GM12872 (cell line): ENCODE measurements around the gene OR51D1.

Source experiments
- TF ChIP-seq, protein P1 (sequence below): IDR thresholded peaks from 3 replicates; pipeline ENCODE4 v1.5.1; 2011; ENCODE audit warnings: low read depth, mild to moderate bottlenecking, low read length, moderate library complexity; ENCODE audit not compliant: insufficient read depth

Gene OR51D1

DNA sequence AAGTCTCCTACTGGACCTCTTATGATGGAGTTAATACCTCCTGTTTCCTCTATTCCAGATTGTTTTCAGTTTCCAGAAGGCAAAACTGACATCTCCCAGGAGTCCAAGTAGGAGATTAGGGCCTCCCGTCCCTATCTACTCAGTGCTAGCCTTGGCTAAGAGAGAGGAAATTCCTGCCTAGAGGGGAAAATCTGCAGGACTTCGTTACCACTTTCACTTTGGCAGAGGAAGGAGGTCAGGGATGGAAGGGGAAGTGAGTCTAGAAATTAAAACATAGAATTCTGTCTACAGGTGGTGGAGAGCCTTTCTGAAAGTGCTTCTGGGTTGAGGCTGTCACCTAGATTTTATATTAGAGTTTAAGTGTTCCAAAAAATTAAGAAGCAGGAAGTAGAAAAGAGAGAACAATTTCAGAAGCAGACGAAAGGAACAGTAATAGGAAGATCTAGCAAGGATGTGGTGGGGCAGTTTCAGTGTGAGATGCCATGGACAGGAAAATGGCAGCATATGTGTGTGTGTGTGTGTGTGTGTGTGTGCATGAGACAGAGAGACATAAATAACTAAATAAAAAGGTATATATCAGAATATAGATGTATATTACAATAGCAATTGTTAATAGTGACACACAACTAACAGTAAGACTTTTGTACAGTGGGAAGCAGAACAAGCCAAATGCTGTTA is 26.9 kb upstream of the OR51D1 start:
- TF ChIP-seq, protein P1, sequence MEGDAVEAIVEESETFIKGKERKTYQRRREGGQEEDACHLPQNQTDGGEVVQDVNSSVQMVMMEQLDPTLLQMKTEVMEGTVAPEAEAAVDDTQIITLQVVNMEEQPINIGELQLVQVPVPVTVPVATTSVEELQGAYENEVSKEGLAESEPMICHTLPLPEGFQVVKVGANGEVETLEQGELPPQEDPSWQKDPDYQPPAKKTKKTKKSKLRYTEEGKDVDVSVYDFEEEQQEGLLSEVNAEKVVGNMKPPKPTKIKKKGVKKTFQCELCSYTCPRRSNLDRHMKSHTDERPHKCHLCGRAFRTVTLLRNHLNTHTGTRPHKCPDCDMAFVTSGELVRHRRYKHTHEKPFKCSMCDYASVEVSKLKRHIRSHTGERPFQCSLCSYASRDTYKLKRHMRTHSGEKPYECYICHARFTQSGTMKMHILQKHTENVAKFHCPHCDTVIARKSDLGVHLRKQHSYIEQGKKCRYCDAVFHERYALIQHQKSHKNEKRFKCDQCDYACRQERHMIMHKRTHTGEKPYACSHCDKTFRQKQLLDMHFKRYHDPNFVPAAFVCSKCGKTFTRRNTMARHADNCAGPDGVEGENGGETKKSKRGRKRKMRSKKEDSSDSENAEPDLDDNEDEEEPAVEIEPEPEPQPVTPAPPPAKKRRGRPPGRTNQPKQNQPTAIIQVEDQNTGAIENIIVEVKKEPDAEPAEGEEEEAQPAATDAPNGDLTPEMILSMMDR, result no peak

DNA sequence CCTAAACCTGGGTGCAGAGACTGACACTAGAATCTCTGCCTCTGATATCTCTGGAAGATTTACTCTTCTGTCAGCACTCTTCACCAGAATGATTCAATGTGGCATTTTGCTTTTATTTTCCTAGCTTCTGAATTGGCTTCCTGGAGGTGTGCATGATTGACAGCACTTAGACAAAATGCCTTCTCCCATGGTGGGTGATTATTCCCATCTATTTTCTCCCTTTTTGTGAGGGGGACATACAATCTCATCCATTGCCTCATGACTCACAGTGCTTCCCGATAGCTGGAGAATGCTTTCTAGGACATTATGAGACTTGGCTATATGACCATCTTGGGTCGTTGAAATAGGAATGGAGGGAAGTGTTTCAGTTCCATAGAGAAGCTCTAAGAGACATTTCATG is 25.3 kb upstream of the OR51D1 start:
- TF ChIP-seq, protein P1, result no peak

DNA sequence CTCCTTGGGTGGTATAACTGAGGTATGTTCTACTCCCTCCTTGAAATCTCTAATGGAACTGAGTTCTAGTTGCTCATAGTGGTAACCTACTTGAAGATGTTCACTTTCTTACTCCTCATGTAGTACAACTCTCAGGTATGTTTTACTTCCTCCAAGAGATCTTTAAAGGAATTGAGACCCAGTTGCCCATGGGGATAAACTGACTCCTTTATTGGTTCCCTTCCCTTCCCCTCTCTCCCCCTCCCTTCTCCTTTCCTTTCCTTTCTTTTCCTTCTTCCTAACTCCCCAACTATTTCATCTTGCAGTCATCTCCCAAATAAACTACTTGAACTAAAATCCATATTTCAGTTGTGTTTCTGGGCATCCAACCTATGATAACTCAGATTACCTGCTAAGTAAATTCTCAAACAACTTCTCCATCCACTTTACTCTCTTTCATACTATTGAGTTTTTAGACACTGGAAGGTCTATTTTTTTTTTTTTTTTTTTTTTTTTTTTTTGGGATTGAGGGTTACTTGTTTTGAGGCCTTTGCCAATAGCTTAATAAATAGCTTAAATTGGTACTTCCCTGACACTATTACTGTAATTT is 21.3 kb upstream of the OR51D1 start:
- TF ChIP-seq, protein P1, result no peak

DNA sequence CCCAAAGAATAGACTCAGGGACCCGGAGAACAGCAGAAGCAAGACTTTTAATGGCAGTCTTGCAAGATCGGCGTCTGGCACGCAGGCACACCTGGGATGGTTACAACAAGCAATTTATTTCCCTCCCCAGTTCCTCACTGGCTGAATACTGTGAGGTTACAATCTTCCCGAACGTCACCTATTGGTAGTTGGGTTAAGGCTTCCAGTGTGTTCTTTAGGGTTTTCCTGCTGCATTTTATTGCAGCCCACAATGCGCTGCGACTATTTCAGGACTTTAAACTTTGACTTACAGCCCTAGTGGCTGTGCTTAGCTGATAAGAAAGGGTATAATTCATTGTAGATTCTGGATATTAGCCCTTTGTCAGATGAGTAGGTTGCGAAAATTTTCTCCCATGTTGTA is 17.8 kb upstream of the OR51D1 start:
- TF ChIP-seq, protein P1, result no peak

DNA sequence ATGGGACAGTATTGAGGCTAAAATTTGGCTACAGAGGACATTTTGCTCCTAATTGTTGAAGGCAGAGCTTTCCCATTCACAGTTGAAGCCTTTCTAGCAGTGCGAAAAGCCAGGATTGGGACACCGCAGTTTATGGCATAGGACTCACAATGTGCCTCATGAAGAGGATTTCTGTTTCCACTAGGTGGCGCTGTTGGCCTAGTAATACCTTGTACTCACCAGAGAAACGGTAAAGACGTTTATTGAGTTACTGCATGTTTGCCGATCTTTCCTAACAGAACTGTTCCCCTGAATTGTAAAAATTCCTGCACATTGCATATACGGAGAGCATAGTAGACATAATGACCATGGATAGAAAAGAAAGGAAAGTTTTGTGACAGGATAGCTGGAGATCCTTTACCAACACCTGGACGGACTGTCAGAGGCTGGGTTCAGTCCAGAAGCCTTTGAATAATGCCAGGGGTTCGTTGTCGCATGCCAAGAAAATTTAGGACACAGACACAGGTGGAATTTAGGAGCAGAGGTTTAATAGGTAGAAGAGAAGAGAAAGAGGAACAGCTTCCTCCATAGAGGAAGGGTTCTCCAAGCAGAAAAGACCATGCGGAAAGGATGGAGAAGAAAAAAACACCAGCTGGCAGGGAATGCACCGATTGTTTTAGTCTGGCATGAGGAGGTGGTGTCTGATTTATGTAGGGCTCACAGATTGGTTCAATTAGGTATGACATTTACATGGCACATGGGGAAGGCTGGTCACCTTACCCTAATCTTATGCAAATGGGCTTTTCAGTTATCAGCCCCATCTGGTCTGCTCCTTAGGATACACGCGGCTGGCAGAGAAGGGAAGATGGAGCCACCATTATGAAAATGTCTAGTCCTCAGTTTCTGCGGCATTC is 10.8 kb upstream of the OR51D1 start:
- TF ChIP-seq, protein P1, result peak; percentile 72

DNA sequence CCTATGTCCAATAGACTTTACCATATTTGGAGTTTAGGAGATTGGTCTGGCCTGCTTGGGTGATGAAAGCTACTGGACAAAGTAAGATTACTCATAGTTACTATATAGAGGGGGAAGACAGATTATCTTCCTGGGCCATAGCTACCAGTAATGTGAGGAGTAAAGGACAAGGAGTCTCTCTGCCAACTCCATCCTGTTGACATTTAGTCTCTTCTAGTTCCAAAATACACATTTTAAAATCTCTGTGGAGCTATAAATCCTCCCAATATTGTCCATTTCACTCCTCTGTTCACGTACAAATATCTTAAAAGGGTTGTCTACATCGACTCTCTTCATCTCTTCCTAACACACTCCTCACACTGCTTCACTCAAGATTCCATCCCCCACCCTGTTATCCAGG is 1.1 kb upstream of the OR51D1 start:
- TF ChIP-seq, protein P1, result no peak

DNA sequence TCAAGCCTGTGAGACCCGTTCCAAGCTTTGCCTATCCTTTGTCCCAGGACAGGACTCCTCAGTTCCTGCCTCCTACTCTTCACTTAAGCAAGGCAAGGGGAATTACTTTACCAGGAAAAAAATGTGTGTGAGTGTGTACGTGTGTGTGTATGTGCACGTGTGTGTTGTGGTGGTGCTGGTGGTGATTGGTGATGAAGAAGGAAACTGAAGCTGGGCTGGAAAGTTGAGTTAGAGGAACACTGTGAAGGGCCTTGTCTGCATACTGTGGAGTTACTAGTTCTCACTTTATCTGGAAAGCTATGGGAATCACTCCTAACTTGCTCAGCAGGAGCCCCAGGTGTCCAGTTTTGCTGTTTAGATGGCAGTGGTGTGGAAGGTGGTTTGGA is 378 bp downstream of the OR51D1 start:
- TF ChIP-seq, protein P1, result no peak
